Colonic mucosa (tissue), 4 donors: ENCODE measurements around the gene OTULIN. TPM values are rescaled to one million over a fixed set of nuclear protein-coding genes. Genes with fewer than 3 reads are reported as not detected.

Experiments used
- DNase-seq: peaks from one replicate; pipeline ENCODE4 v3.0.0-alpha.2; 2020
- H3K27ac ChIP-seq: fragments of 200-600 bp; one replicate; pipeline ENCODE4 v1.8.0; 2021
- H3K27me3 ChIP-seq: fragments of 200-600 bp; one replicate; pipeline ENCODE4 v1.8.0; 2021
- H3K36me3 ChIP-seq: fragments of 200-600 bp; one replicate; pipeline ENCODE4 v1.8.0; 2021
- H3K4me1 ChIP-seq: fragments of 200-600 bp; one replicate; pipeline ENCODE4 v1.8.0; 2021; ENCODE audit warnings: mild to moderate bottlenecking
- H3K4me3 ChIP-seq: fragments of 200-600 bp; one replicate; pipeline ENCODE4 v1.8.0; 2021
- H3K9ac ChIP-seq, 2 donors: one replicate each; pipeline ENCODE4 v1.7.0; 2013; ENCODE audit warnings: control low read depth in 2 of 2, low read depth in 2 of 2, low read length in 2 of 2
- H3K9me3 ChIP-seq: fragments of 200-600 bp; one replicate; pipeline ENCODE4 v1.8.0; 2021
- CTCF ChIP-seq: fragments of 200-600 bp; IDR thresholded peaks from one replicate; pipeline ENCODE4 v1.8.0; 2022; ENCODE audit warnings: antibody characterized with exemption, mild to moderate bottlenecking
- intact Hi-C: fragments of 100-400 bp; cut with DNase I; formaldehyde crosslinking; loops from one replicate; pipeline ENCODE4 v1.14.1; 2022
- total RNA-seq, 2 donors: library from RNA; stranded (reverse); fragmentation: NEBNext Ultra II Directional in 1 of 2; extraction: Animal tissue kit (Norgen Biotek cat#: 25700) in 1 of 2; gene quantifications; one replicate each; pipeline ENCODE4 v1.2.1, GENCODE V29; 2021
- donor health status: healthy.
- donor health status: DM: no; HTN: no; CAD: no.
- donor health status: DM: no; HTN: no; CAD: no.

Gene OTULIN
- total RNA-seq, 2 donors from 2014 or later = 28.8 to 32.9 TPM

- intact Hi-C loops = no loop called here
- no peak overlapping the region for H3K27ac ChIP-seq
These were observed 43.4 kb downstream of the OTULIN start for GRCh38 chr5:14707811-14708390.

GRCh38 chr5:14708551-14708950 lies 44.0 kb downstream of the OTULIN start:
- intact Hi-C loops = no loop called here

More at GRCh38 chr5:14707811-14708390, 43.4 kb downstream of the OTULIN start:
- no peaks in the 10 kb centered on the region for H3K4me1 ChIP-seq
- H3K9ac ChIP-seq = no peak overlapping the region
- DNase-seq = no peak
- H3K9me3 ChIP-seq = no peaks in the 10 kb centered on the region
- no peaks in the 10 kb centered on the region for H3K27me3 ChIP-seq
- H3K36me3 ChIP-seq = no peaks in the 10 kb centered on the region
- H3K4me3 ChIP-seq = no peak overlapping the region
- TF ChIP-seq CTCF = no peak

GRCh38 chr5:14710313-14710994 lies 45.9 kb downstream of the OTULIN start:
- no peak for TF ChIP-seq CTCF
- intact Hi-C loops = no loop called here
- no peaks in the 10 kb centered on the region for H3K27me3 ChIP-seq
- H3K4me1 ChIP-seq = no peaks in the 10 kb centered on the region
- H3K4me3 ChIP-seq = no peak overlapping the region
- no peaks in the 10 kb centered on the region for H3K36me3 ChIP-seq
- no peaks in the 10 kb centered on the region for H3K9me3 ChIP-seq
- no peak overlapping the region for H3K9ac ChIP-seq
- DNase-seq = no peak
- no peak overlapping the region for H3K27ac ChIP-seq

More at GRCh38 chr5:14708551-14708950, 44.0 kb downstream of the OTULIN start:
- DNase-seq = no peak
- no peak for TF ChIP-seq CTCF
- Histone ChIP-seq H3K4me3 (no peak overlapping the region), H3K9ac (no peak overlapping the region), H3K36me3 (no peaks in the 10 kb centered on the region), H3K9me3 (no peaks in the 10 kb centered on the region), H3K4me1 (no peaks in the 10 kb centered on the region), H3K27ac (no peak overlapping the region), H3K27me3 (no peaks in the 10 kb centered on the region)

GRCh38 chr5:14712131-14712530 lies 47.6 kb downstream of the OTULIN start:
- Histone ChIP-seq H3K36me3 (no peaks in the 10 kb centered on the region), H3K9me3 (no peaks in the 10 kb centered on the region), H3K9ac (no peak overlapping the region), H3K27me3 (no peaks in the 10 kb centered on the region), H3K27ac (no peak overlapping the region), H3K4me3 (no peak overlapping the region), H3K4me1 (no peaks in the 10 kb centered on the region)
- intact Hi-C loops = no loop called here
- no peak for TF ChIP-seq CTCF
- DNase-seq = no peak

- TF ChIP-seq CTCF = no peak
- Histone ChIP-seq H3K9me3 (no peaks in the 10 kb centered on the region), H3K9ac (no peak overlapping the region), H3K36me3 (no peaks in the 10 kb centered on the region), H3K4me1 (no peaks in the 10 kb centered on the region), H3K4me3 (no peak overlapping the region), H3K27ac (no peak overlapping the region), H3K27me3 (no peaks in the 10 kb centered on the region)
- intact Hi-C loops = no loop called here
- DNase-seq = no peak
These were observed 48.1 kb downstream of the OTULIN start for GRCh38 chr5:14712666-14713065.
